Endodermal cell (in vitro differentiated cells): ENCODE results near the gene SPAG9. TPM values are rescaled to one million over a fixed set of nuclear protein-coding genes. Genes with fewer than 3 reads are reported as not detected.

Experiments
- DNase-seq: peaks from one replicate; pipeline ENCODE4 v3.0.0-alpha.2; 2017
- H3K27ac ChIP-seq: 2 replicates; pipeline ENCODE4 v1.5.1; 2013; ENCODE audit warnings: mild to moderate bottlenecking, low read depth, low read length, moderate library complexity
- H3K27me3 ChIP-seq: 2 replicates; pipeline ENCODE4 v1.6.1; 2013; ENCODE audit warnings: mild to moderate bottlenecking, low read length, moderate library complexity; ENCODE audit not compliant: insufficient read depth, control insufficient read depth, poor library complexity, severe bottlenecking
- H3K36me3 ChIP-seq: 2 replicates; pipeline ENCODE4 v1.7.0; 2013; ENCODE audit warnings: mild to moderate bottlenecking, low read length, moderate library complexity; ENCODE audit not compliant: control insufficient read depth, insufficient read depth
- H3K4me1 ChIP-seq: one replicate; pipeline ENCODE4 v1.7.0; 2013; ENCODE audit warnings: low read length; ENCODE audit not compliant: control insufficient read depth, insufficient read depth
- H3K4me3 ChIP-seq: 2 replicates; pipeline ENCODE4 v1.5.1; 2013; ENCODE audit warnings: mild to moderate bottlenecking, low read length, moderate library complexity
- H3K9ac ChIP-seq: 2 replicates; pipeline ENCODE4 v1.6.1; 2013; ENCODE audit warnings: mild to moderate bottlenecking, low read length, moderate library complexity; ENCODE audit not compliant: poor library complexity, severe bottlenecking; ENCODE audit errors: extremely low read depth
- H3K9me3 ChIP-seq: 2 replicates; pipeline ENCODE4 v1.6.1; 2013; ENCODE audit warnings: mild to moderate bottlenecking, low read length, moderate library complexity; ENCODE audit not compliant: control insufficient read depth
- H3K27ac Mint-ChIP-seq: 2 replicates; pipeline ENCODE4 v1.8.0; 2020; ENCODE audit warnings: mixed read lengths
- H3K27me3 Mint-ChIP-seq: 2 replicates; pipeline ENCODE4 v1.8.0; 2021; ENCODE audit warnings: mild to moderate bottlenecking, mixed read lengths; ENCODE audit not compliant: insufficient read depth
- H3K36me3 Mint-ChIP-seq: 2 replicates; pipeline ENCODE4 v1.8.0; 2020; ENCODE audit warnings: low read depth, mixed read lengths
- H3K4me1 Mint-ChIP-seq: 2 replicates; pipeline ENCODE4 v1.8.0; 2020; ENCODE audit warnings: mixed read lengths
- H3K4me3 Mint-ChIP-seq: 2 replicates; pipeline ENCODE4 v1.8.0; 2020; ENCODE audit warnings: mild to moderate bottlenecking, moderate library complexity, mixed read lengths
- H3K9me3 Mint-ChIP-seq: 2 replicates; pipeline ENCODE4 v1.8.0; 2020; ENCODE audit warnings: mild to moderate bottlenecking, mixed read lengths
- CTCF ChIP-seq: fragments of 200-600 bp; sonication (generic); conservative IDR thresholded peaks from 2 replicates; pipeline ENCODE4 v1.5.0; 2021; ENCODE audit warnings: antibody characterized with exemption, mild to moderate bottlenecking
- WGBS, 2 experiments: methylation state at CpG; one replicate each; pipeline versions ENCODE4 v1.1.5 to v1.1.7; 2013; ENCODE audit warnings: missing lambda C conversion rate in 2 of 2, mixed read lengths in 1 of 2; ENCODE audit not compliant: insufficient coverage in 1 of 2, insufficient read length in 1 of 2; 5-methylcytosine and 5-hydroxymethylcytosine counted together
- total RNA-seq, 2 donors: library from RNA; stranded (reverse); fragmentation: NEBNext Ultra II Directional in 1 of 2; extraction: Animal tissue kit (Norgen Biotek cat#: 25700) in 1 of 2; gene quantifications; 2 replicates in 1 of 2; 3 replicates in 1 of 2; pipeline ENCODE4 v1.2.1, GENCODE V29; 2021

SPAG9 gene
- total RNA-seq, 2 donors from 2014 or later: 64.8 to 77.7 TPM

- no peak overlapping the region for H3K4me3 ChIP-seq
- Mint-ChIP-seq H3K27ac (no peak overlapping the region), H3K36me3 (peaks cover 18% of the 10 kb centered on the region), H3K4me3 (no peak overlapping the region), H3K4me1 (no peaks in the 10 kb centered on the region), H3K27me3 (no peaks in the 10 kb centered on the region), H3K9me3 (peaks cover under 1% of the 10 kb centered on the region)
- peaks cover 23% of the 10 kb centered on the region for H3K9me3 ChIP-seq
- H3K36me3 ChIP-seq: peaks cover 24% of the 10 kb centered on the region
- TF ChIP-seq CTCF: no peak
- H3K27ac ChIP-seq: no peak overlapping the region
- DNase-seq: no peak
- H3K27me3 ChIP-seq: no peaks in the 10 kb centered on the region
- H3K4me1 ChIP-seq: no peaks in the 10 kb centered on the region
- H3K9ac ChIP-seq: no peak overlapping the region
Observed at GRCh38 chr17:51071556-51071955, 49.1 kb downstream of the SPAG9 start.

GRCh38 chr17:51065466-51065865, 55.2 kb downstream of the SPAG9 start:
- no peak for DNase-seq
- Mint-ChIP-seq H3K9me3 (no peaks in the 10 kb centered on the region), H3K4me3 (no peak overlapping the region), H3K27me3 (no peaks in the 10 kb centered on the region), H3K4me1 (no peaks in the 10 kb centered on the region), H3K27ac (no peak overlapping the region), H3K36me3 (peaks cover 6% of the 10 kb centered on the region)
- no peaks in the 10 kb centered on the region for H3K27me3 ChIP-seq
- no peak overlapping the region for H3K9ac ChIP-seq
- no peaks in the 10 kb centered on the region for H3K36me3 ChIP-seq
- no peak for TF ChIP-seq CTCF
- 80% methylated on average over 1 of the region's 1 CpG; no CpG with 5 or more reads in 1 of the 2 experiments for WGBS, 2 experiments
- no peaks in the 10 kb centered on the region for H3K4me1 ChIP-seq
- H3K27ac ChIP-seq: peak overlapping the region; percentile 4
- H3K4me3 ChIP-seq: no peak overlapping the region
- H3K9me3 ChIP-seq: no peaks in the 10 kb centered on the region

GRCh38 chr17:51064061-51064735, 56.5 kb downstream of the SPAG9 start:
- no peaks in the 10 kb centered on the region for H3K27me3 Mint-ChIP-seq
- H3K9me3 Mint-ChIP-seq: no peaks in the 10 kb centered on the region
- H3K4me1 Mint-ChIP-seq: no peaks in the 10 kb centered on the region
- H3K4me3 ChIP-seq: no peak overlapping the region
- no peaks in the 10 kb centered on the region for H3K9me3 ChIP-seq
- H3K9ac ChIP-seq: no peak overlapping the region
- no peak for TF ChIP-seq CTCF
- no peaks in the 10 kb centered on the region for H3K4me1 ChIP-seq
- peaks cover 6% of the 10 kb centered on the region for H3K36me3 Mint-ChIP-seq
- H3K27me3 ChIP-seq: no peaks in the 10 kb centered on the region
- WGBS, 2 experiments: 100% methylated on average over 1 of the region's 1 CpG
- DNase-seq: no peak
- no peak overlapping the region for H3K27ac Mint-ChIP-seq
- H3K27ac ChIP-seq: no peak overlapping the region
- no peak overlapping the region for H3K4me3 Mint-ChIP-seq
- no peaks in the 10 kb centered on the region for H3K36me3 ChIP-seq
